WTC11 (cell line): ENCODE results near the gene CDK4. TPM values are rescaled to one million over a fixed set of nuclear protein-coding genes. Genes with fewer than 3 reads are reported as not detected.

ENCODE experiments used
- ATAC-seq: fragments of 200-7000 bp; cut with Tn5 transposase; 2 replicates; pipeline ENCODE4 v1.10.0; 2021; ENCODE audit warnings: mild to moderate bottlenecking, moderate library complexity
- CTCF ChIA-PET: fragments of 300-600 bp; sonication (Branson Sonifier 250); formaldehyde crosslinking; loops from one replicate; lab custom pipeline; 2021; ENCODE audit warnings: antibody characterized with exemption; lab: Charles Lee
- POLR2A ChIA-PET: fragments of 350-600 bp; sonication (Branson Sonifier 250); formaldehyde crosslinking; loops from one replicate; lab custom pipeline; 2021; ENCODE audit warnings: antibody characterized with exemption; lab: Charles Lee
- DNase-seq: peaks from one replicate; pipeline ENCODE4 v3.0.0; 2021; ENCODE audit warnings: low spot score
- H3K27ac Mint-ChIP-seq: 2 replicates; pipeline ENCODE4 v1.8.0; 2021; ENCODE audit warnings: mixed read lengths
- H3K27me3 Mint-ChIP-seq: 2 replicates; pipeline ENCODE4 v1.8.0; 2021; ENCODE audit warnings: low read depth, mild to moderate bottlenecking, moderate library complexity, mixed read lengths
- H3K36me3 Mint-ChIP-seq: 2 replicates; pipeline ENCODE4 v1.8.0; 2021; ENCODE audit warnings: mixed read lengths
- H3K4me1 Mint-ChIP-seq: 2 replicates; pipeline ENCODE4 v1.8.0; 2022; ENCODE audit warnings: mixed read lengths
- H3K4me3 Mint-ChIP-seq: 2 replicates; pipeline ENCODE4 v1.8.0; 2021; ENCODE audit warnings: mild to moderate bottlenecking, moderate library complexity, mixed read lengths
- H3K9me3 Mint-ChIP-seq: 2 replicates; pipeline ENCODE4 v1.8.0; 2021; ENCODE audit warnings: mixed read lengths
- AFF4 ChIP-seq: sonication (generic); formaldehyde crosslinking; IDR thresholded peaks from 2 replicates; pipeline ENCODE4 v1.8.1; 2023; ENCODE audit warnings: mild to moderate bottlenecking, missing genetic modification reagents, borderline replicate concordance
- CREB1 ChIP-seq: sonication (generic); formaldehyde crosslinking; IDR thresholded peaks from 2 replicates; pipeline ENCODE4 v1.8.0; 2023; ENCODE audit warnings: mild to moderate bottlenecking, missing genetic modification reagents
- E2F1 ChIP-seq: sonication (generic); formaldehyde crosslinking; IDR thresholded peaks from 2 replicates; pipeline ENCODE4 v1.8.0; 2022; ENCODE audit warnings: mild to moderate bottlenecking, missing genetic modification reagents
- FOXK1 ChIP-seq: sonication (generic); formaldehyde crosslinking; IDR thresholded peaks from 2 replicates; pipeline ENCODE4 v1.8.0; 2022; ENCODE audit warnings: mild to moderate bottlenecking, moderate library complexity, missing genetic modification reagents
- IRF2 ChIP-seq: sonication (generic); formaldehyde crosslinking; IDR thresholded peaks from 2 replicates; pipeline ENCODE4 v1.8.0; 2022; ENCODE audit warnings: low read depth, missing genetic modification reagents, borderline replicate concordance
- JUN ChIP-seq: sonication (generic); formaldehyde crosslinking; IDR thresholded peaks from 2 replicates; pipeline ENCODE4 v1.8.0; 2023; ENCODE audit warnings: mild to moderate bottlenecking, missing genetic modification reagents
- MLX ChIP-seq: sonication (generic); formaldehyde crosslinking; IDR thresholded peaks from 2 replicates; pipeline ENCODE4 v1.8.1; 2023; ENCODE audit warnings: mild to moderate bottlenecking, missing genetic modification reagents, moderate library complexity
- SMAD3 ChIP-seq: sonication (generic); formaldehyde crosslinking; IDR thresholded peaks from 2 replicates; pipeline ENCODE4 v1.8.0; 2022; ENCODE audit warnings: missing genetic modification reagents, mild to moderate bottlenecking, borderline replicate concordance
- STAT6 ChIP-seq: sonication (generic); formaldehyde crosslinking; conservative IDR thresholded peaks from 2 replicates; pipeline ENCODE4 v1.8.1; 2023; ENCODE audit warnings: mild to moderate bottlenecking, low read depth, missing genetic modification reagents, moderate library complexity
- TEAD1 ChIP-seq: sonication (generic); formaldehyde crosslinking; IDR thresholded peaks from 2 replicates; pipeline ENCODE4 v1.8.0; 2022; ENCODE audit warnings: mild to moderate bottlenecking, missing genetic modification reagents
- ZNF219 ChIP-seq: sonication (generic); formaldehyde crosslinking; IDR thresholded peaks from 2 replicates; pipeline ENCODE4 v1.8.0; 2023; ENCODE audit warnings: missing genetic modification reagents, mild to moderate bottlenecking, borderline replicate concordance
- ZNF416 ChIP-seq: fragments of 250-450 bp; sonication (Bioruptor Pico); IDR thresholded peaks from 2 replicates; pipeline ENCODE4 v1.9.0; 2021; ENCODE audit warnings: mild to moderate bottlenecking, inconsistent platforms
- ZNF423 ChIP-seq: fragments of 250-450 bp; sonication (Bioruptor Pico); IDR thresholded peaks from 2 replicates; pipeline ENCODE4 v2.1.2; 2022; ENCODE audit warnings: mild to moderate bottlenecking, moderate library complexity
- ZNF532 ChIP-seq: fragments of 250-450 bp; sonication (Bioruptor Pico); IDR thresholded peaks from 2 replicates; pipeline ENCODE4 v1.9.0; 2021; ENCODE audit warnings: mild to moderate bottlenecking, borderline replicate concordance
- total RNA-seq: library from RNA; stranded (reverse); gene quantifications from 3 replicates; pipeline ENCODE4 v1.2.3, GENCODE V29; 2021

The CDK4 gene
- total RNA-seq, 1 experiment from 2014 or later, result 152 TPM

GRCh38 chr12:57744194-57744776 is 7.8 kb downstream of the CDK4 start (continued):
- TF ChIP-seq ZNF532, result no peak
- no peak for TF ChIP-seq FOXK1
- TF ChIP-seq, all 79 proteins: peak for 6

GRCh38 chr12:57743769-57744168 is 8.3 kb downstream of the CDK4 start:
- H3K27ac Mint-ChIP-seq, result no peak overlapping the region
- H3K9me3 Mint-ChIP-seq, result no peaks in the 10 kb centered on the region; the same call in 1 of the 2 replicates
- DNase-seq (no peak), ATAC-seq (no peak)
- POLR2A ChIA-PET, result interaction anchor here (1.0 to 1.8 kb wide), 2 partner anchors 8 to 13 kb away, joined by 4 to 12 read pairs; no protein-coding TSS in a partner anchor
- H3K4me1 Mint-ChIP-seq, result peaks cover 20% of the 10 kb centered on the region
- H3K36me3 Mint-ChIP-seq, result peaks cover 27% of the 10 kb centered on the region
- H3K4me3 Mint-ChIP-seq, result peak overlapping the region; percentile 93
- H3K27me3 Mint-ChIP-seq, result peaks cover 57% of the 10 kb centered on the region
- TF ChIP-seq CREB1 (CRISPR knock-in tag), result no peak
- TF ChIP-seq AFF4, result no peak
- no peak for TF ChIP-seq TEAD1 (CRISPR knock-in tag)
- no peak for TF ChIP-seq SMAD3
- TF ChIP-seq ZNF532, result no peak
- no peak for TF ChIP-seq STAT6 (CRISPR knock-in tag)
- TF ChIP-seq JUN, result no peak
- no peak for TF ChIP-seq ZNF219 (CRISPR knock-in tag)
- TF ChIP-seq IRF2 (CRISPR knock-in tag), result no peak
- no peak for TF ChIP-seq E2F1 (CRISPR knock-in tag)
- TF ChIP-seq FOXK1, result no peak
- no peak for TF ChIP-seq MLX
- no peak for TF ChIP-seq ZNF416 (CRISPR knock-in tag)
- no peak for TF ChIP-seq ZNF423 (CRISPR knock-in tag)
- CTCF ChIA-PET, result interaction anchor here (1.5 to 4.7 kb wide), 4 partner anchors 13 to 285 kb away, joined by 6 to 34 read pairs (median 20); partner anchors contain the start of gene GLI1
